Measurements from ENCODE around the gene FAM20C.
"Not testable (repeated sequence)": the region's sequence is repeated elsewhere in the genome, so short reads cannot be mapped to it uniquely, and the experiment has no call there.

The FAM20C gene

DNA sequence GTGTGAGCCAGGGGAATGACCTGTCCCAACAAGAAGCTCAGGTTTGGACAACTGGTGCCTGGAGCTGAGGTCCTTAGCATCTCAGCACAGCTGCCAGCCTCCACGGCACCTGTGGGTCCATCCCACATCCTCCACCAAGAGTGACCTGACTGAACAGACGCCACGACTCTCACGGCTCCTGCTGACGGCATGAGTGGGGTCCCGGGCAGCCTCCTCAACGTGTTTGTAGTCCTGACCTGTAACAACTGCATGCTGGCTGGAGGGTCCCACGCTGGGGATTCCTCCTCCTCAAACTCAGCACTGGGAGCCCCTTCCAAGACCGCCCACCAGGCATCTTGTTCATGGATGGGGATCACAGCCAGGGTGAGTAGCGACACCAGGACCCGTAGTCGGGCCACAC is 36.2 kb downstream of the FAM20C start:
- DNase-seq (ENCODE audit: low spot score): no peak

DNA sequence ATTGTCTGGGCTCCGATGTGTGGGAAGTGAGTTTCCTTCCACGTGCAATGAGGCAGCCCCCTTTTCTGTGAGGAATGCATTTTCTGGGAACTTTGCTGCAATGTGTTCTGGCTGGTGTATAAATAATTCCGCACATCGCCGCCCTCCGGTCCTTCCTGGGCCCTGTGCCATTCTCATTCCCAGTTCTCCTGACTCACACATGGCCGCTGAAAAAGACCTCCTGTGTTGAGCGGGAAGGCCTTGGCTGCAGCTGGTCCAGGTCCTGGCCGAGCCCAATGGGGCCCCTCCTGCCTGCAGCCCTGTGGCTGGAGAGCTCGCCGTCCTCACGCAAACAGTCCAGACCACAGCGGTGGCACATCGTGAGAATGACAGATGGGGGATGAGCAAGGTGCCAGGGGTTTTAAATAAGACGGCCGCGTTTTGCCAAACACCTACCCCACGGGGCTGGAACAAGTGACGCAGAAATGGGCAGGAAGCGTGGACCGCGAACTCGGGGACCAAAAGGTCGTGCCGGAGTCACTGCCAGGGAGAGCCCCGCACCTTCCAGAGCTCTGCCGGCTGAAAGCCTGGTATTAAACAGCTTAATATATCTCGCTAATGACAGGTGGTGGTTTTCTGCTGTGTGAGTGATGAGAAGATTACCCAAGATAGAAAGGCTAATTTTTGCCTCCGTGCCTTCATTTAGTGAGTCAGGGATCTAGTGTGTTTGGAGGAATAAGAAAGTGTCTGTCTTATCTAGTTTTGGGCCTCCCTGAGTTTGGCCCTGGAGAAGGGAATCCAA is 37.0 kb downstream of the FAM20C start:
- DNase-seq (ENCODE audit: low spot score): no peak

DNA sequence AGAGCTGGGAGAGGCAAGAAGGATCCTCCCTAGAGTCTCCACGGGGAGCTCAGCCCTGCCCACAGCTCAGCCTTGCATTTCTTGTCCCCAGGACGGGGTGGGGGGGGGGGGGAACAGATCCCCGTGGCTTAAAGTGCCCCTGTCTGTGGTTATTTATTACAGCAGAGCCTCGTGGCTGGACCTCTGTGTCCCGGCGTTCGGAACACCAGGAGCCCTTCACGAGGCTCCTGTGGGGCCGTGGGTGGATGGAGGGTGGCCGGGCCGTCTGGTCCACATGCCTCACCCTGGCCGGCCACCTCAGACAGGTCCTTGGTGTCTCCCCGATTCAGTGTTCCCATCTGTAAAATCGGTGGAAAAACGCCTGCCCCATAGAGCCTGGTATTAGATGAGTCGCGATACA is 37.9 kb downstream of the FAM20C start:
- DNase-seq (ENCODE audit: low spot score): no peak

DNA sequence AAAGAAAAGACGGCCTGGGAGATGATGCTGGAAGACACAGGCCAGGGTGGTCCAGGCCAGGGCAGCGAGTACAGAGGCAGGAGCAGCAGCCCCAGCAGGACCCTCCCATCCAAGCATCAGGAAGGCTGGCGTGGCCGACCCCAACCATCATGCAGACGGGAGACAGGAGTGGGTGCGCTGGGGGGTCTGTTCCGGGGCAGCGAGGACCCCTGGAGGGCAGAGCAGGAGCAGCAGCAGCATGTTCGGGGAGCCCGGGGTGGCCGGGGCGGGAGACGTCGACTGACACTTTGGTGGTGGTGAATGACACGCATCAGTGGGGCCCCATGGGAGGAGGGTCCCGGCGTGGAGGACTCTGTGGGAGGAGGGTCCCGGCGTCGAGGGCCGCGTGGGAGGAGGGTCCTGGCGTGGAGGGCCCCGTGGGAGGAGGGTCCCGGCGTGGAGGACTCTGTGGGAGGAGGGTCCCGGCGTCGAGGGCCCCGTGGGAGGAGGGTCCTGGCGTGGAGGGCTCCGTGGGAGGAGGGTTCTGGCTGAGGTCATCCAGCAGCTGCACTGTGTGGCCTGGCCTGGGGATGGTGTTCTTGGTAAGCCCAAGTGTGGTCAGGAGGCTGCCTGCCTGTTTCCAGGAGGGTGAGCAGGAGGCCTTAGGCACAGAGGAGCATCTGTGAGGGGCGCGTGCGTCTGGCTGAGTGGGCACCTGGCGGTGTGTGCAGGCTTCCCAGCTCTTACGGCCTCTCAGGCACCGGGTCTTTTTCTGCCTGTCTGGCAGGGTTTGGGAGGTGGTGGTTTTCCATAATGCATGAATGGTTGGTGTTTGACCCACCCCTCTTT is 38.9 kb downstream of the FAM20C start:
- no peak for DNase-seq (ENCODE audit: low spot score)

- DNase-seq (ENCODE audit: low spot score): no peak
Observed at GRCh38 chr7:231858-232246, 39.5 kb downstream of the FAM20C start.

GRCh38 chr7:232410-233248 is 40.3 kb downstream of the FAM20C start:
- DNase-seq (ENCODE audit: low spot score): no peak

DNA sequence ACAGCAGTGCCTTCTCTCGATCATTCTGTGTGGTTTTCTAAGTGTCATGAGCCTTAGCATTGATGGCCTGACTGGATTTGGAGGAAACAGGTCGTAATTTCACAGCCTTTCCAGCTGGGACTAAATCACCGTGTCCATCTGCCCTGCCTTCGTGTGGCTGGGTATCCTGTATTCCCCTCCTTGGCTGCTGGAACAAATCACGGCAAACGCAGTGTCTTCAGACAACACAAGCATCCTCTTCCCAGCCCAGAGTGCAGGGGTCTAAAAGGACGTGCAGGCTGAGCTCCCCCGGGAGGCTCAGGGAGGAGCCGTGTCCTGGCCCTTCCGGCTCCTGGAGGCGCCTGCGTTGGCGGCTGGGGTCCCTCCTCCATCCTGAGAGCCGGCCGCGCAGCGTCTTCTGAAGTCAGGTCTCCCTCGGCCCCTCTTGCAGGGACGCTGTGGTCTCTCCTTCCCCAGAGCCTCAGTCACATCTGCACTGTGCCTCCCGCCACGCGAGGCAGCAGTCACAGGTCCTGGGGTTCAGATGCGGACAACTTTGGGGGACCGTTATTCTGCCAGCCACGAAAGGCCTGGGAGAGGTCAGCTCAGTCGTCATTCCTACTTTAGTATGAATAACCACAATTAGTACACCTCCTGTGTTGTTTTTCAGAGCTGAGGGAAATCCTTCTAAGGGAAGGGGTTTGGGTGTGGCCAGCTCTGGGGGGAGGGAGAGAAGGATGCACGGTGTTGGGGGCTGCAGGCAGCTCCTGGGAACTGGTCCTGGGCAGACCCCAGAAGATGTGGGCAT is 41.1 kb downstream of the FAM20C start:
- DNase-seq (ENCODE audit: low spot score): no peak

- DNase-seq (ENCODE audit: low spot score): no peak
Observed at GRCh38 chr7:234051-234707, 41.8 kb downstream of the FAM20C start.

DNA sequence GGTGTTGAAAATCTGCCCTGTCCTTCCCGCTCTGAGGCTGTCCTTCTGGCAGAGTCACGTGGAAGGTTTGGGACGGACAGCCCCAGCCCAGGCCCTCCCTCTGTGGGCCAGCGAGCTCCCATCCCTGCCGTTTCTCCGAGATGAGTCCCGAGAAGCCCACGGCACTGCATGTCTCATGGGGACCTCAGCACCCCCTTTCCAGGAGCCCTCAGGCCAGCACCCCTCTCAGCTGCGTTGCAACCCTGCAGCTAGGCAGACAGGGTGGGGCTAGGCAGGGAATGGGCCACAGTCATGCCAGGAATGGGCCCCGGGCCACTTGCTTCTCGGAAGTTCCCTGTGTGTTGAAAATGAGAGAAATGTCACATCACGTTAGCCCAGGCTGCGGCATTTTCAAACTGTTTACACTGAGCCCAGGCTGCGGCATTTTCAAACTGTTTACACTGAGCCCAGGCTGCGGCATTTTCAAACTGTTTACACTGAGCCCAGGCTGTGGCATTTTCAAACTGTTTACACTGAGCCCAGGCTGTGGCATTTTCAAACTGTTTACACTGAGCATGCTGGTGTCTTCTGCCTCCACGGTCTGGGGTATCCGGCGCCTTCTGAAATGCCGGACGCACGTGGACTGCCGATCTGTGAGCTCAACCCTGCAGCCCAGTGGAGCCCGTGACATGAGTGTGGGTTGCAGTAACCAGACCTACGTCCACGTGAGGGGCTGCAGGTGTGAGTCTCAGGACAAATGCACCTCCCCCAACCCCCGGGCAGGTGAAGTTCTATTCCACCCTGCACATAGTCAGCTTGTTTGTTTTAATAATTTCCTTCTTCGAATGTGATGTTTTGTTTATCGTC is 42.6 kb downstream of the FAM20C start:
- no peak for DNase-seq (ENCODE audit: low spot score)

DNA sequence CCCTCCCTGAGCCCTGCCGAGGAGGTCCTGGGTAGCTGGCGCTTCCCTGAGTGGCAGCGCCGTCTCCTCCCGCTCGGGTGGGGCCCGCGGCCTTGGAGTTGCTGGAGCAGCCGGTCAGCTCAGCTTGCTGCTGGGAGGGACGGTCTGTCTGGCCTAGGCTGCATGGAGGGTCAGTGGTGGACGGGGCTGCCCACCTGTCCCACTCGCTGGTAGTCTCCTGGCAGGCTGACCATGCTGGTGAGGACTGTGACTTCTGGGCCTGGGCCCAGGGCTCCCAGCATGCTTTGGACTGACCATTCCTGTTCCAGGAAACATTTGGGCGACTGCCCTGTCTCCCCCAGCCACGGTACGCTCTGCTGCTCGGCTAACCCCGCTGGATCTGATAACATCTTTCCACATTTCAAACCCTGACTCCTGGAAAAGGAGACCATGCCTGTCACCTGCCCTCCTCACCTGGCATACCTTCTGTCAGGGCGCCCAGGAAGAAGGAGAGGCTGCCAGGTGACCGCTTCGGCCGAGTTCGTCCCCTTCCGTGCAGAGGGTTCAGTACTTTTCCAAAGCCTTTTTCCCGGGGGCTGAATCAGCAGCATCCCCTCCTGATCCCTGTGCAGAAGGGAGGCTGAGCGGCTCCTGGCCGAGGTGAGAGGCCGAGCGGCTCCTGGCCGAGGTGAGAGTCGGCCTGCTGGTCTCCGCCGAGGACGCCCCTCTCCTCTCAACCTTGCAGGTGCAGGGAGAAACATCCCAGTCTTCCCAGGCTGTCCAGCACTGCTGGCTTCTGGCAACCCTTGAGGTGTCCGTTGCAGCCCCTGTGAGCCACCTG is 43.4 kb downstream of the FAM20C start:
- no peak for DNase-seq (ENCODE audit: low spot score)

DNA sequence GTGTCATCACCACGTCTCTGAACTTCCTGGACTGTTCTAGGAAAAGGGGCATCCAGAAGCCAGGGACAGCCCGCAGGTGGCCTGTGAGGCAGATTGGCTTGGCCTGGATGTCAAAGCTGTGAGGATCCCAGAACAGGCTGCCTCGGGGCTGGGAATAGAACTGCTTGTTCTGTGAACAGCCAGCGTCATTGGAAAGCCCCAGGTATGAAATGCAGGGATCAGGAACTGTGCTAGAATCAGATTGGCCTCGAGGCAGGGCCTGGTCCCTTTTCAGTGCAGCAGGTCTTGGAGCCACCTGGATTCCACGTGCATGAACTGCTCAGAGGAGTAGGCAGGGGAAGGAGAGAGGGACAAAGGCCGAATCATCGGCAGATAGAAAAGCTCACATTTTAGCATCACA is 44.6 kb downstream of the FAM20C start:
- no peak for DNase-seq (ENCODE audit: low spot score)

GRCh38 chr7:237385-237784 is 45.0 kb downstream of the FAM20C start:
- no peak for DNase-seq (ENCODE audit: low spot score)

GRCh38 chr7:240146-240676 is 47.8 kb downstream of the FAM20C start:
- DNase-seq (ENCODE audit: low spot score): no peak

- no peak for DNase-seq (ENCODE audit: low spot score)
Observed at GRCh38 chr7:240887-241421, 48.6 kb downstream of the FAM20C start.

- DNase-seq (ENCODE audit: low spot score): no peak
Observed at GRCh38 chr7:241513-241912, 49.1 kb downstream of the FAM20C start.

GRCh38 chr7:242826-243579 is 50.6 kb downstream of the FAM20C start:
- not testable (repeated sequence) for DNase-seq (ENCODE audit: low spot score)

DNA sequence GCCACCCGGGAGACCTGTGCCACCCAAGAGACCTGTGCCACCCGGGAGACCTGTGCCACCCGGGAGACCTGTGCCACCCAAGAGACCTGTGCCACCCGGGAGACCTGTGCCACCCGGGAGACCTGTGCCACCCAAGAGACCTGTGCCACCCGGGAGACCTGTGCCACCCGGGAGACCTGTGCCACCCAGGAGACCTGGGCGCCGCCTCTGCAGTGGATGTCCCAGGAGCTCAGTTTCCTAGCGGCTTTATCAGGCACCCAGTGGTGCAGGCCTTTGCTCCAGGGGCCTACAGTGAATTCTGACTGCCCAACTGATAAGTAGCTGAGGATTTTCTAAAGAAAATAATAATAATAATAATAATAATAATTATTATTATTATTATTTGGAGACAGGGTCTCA is 51.2 kb downstream of the FAM20C start:
- not testable (repeated sequence) for DNase-seq (ENCODE audit: low spot score)

DNA sequence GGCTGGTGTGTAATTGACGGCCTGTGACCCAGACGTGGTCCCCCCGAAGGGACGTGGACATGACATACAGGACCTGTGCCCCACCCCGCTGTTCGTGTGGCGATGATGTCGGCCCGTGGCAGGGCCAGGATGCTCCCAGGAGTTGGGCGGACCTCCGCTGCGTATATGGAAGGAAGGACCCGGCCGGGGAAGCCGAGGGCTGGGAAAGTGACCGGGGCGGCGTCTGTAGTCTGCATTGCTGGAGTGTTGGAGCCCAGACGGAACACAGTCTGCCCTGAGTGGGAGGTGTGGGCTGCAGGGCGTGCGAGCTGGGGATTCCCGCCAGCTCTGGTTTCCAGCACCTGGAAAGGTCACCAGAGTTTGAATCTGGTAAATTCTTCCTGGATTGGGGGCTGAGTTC is 52.6 kb downstream of the FAM20C start:
- no peak for DNase-seq (ENCODE audit: low spot score)

Data from CD4-positive, alpha-beta T cell treated with Interleukin-15 for 4 hours (primary cell).